CD4-positive, alpha-beta T cell treated with Interferon alpha-2 for 1 hour (primary cell): ENCODE data around the gene UNC119.
A peak's percentile ranks its signal among the peaks of the same experiment; 100 is the strongest.
"Not testable (repeated sequence)": the region's sequence is repeated elsewhere in the genome, so short reads cannot be mapped to it uniquely, and the experiment has no call there.

Experiments used
- DNase-seq, 2 donors: peaks; one replicate each; pipeline ENCODE4 v3.0.0-alpha.2; 2020 to 2022

Gene UNC119

DNA sequence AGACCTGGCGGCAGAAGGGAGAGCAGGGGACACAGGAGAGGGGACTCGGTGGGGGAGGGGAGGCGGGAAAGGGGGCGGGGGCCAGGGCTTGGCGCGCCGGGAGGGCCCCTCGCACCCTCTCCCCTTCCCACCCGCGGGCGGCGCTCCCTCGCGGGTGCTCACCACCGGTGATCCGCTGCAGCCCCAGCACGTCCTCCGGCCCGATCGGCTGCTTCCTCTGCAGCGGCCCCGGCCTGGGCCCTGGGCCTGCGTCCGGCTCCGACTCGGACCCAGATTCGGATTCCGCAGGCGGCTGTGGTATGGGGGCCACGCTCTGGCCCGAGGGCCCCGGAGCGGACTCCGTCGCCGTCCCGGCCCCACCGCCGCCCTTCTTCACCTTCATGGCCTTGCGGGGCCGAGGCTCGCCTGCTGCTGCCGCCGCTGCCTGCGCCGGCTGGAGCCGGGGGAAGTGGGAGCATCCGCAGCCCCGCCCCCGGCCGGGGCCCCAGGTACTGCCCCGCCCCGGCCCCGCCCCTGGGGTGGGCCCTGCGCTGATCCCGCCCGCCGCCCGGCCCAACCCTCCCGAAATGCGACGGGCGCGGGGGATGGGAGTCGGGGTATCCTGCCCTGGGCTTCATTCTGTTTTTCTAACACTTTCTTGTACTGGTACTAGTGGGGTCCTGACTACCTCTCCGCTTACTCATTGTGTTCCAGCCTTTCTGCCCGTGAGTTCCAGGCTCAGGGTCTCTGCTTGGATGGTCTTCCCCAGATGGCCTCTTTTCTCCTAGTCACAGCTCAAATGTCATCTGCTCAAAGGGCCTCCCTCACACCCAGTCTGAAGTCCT is at the start of gene UNC119:
Gene UNC119 (minus strand): TSS at position 449 of the 824 bp plus-strand sequence. CDS start 67 bp downstream, at position 382.
- DNase-seq: peak; percentile 70 to 82

DNA sequence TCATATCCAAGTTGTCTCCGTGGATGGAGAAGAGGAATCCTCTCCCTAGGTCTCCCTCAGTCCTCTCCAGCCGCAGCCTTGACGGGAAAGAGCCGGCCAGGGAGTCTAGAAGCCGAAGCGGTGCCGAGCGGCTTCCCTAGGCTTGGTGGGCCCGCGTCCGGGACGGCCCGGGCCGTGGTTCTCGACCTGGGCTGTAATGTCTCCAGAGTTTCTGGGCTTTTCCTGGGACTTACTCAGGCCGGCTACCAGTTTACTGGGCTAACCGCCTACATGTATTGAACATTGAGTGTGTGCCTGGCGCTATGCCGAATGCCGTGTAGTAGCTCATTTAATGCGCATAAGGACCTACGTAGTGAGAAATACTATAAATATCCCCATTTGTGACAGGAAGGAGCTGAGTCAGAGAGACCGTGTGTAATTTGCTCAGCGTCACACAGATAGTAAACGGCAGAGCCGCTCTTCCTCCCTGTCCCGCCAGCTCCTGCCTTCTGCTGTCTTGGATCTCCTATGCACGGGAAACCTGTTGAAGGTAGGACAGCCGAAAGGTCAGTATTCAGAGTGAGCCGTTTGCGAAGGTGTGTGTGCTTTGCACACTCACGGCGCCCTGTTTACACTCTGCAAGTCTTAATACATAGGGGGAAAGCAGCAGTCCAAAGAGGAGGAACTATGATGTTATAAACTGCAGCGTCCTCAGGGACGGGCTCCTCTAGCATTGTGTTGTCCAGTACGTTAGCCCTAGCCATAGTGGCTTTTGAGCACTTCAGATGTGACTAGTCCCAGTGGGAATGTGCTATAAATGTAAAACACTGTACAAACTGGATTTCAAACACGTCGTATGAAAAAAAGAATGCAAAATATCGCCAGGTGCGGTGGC is 47.1 kb upstream of the UNC119 start:
- peak; percentile 57 to 72 for DNase-seq

DNA sequence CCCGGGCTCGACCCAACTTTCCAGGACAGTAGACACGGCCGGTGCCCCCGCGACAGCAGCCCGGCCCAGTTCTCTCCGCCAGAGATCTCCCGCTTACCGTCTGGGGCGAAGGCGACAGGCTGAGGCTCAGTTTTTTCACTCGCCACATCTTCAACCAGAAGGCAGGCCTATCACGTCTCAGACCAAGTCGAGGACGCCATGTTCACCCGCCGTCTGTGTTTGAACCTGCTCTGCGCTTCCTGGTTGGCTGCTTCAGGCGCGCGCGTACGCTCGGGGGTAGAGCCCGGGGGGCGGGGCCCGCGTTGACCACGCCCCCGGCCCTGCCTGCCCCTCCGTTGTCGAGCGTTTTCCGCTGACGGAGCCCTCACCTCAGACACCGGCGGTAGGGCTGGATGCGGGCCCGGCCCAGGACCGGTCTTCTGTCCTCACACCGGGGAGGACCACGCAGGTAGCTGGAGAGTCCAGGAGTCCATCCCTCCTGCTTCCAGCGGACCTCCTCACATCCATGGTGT is 46.4 kb upstream of the UNC119 start, which contains the start of gene SPAG5:
Gene SPAG5 (minus strand): TSS at position 227 of the 512 bp plus-strand sequence. CDS start 79 bp downstream, at position 148.
- peak; percentile 94 to 96 for DNase-seq

DNA sequence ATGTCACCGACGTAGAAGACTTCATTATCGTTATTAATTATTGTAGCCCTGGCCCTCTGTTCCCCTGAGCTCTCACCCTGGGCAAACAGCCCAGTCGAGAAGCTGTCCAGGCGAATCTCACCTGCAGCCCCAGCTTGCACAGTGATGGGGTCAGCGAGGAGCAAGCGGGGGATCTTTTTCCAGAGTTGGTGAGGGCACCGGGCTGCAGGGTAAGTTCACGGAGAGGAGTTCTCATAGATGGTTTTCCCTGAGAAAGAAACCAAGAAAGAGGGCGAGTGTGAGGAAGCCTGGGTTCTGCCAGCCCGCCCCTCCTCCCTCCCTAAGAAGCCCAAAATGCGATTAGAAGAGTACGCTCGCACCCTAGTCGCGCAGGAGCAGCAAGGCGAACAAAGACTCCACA is 46.0 kb upstream of the UNC119 start:
- DNase-seq: no peak

DNA sequence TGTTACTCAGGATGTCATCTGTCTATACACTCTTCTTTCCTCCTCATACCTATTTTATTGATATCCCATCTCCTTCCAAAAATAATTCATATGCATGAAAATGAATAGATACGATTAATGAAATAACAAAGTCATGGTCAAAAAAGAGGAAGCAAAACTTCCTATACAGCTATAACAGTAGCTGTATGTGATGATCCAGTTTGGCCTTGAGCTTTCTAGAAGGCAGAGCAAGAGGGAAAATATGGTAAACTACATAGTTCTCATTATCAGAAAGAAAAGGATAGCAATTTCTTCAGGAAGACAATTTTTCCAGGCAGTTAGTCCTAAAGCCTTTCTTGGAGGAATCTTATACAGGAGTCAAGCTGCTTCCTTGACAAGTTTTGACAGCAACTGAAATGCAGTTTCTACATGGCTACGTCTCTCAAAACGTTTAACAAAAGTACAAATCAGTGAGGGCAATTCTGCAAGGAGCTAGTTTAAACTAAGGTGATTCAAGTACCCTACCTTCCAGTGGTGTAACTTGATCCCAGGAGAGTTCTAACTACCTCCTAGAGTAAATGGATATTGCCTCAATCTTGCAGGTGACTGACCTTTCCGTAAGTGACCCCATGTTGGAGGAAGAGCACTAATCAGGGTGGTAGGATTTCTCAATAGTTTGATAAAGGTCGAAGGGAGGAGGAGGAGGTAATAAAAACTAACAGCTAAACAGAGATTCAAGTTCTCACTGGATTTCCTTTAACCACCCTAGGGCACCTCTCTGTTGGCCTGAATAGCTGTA is 45.4 kb upstream of the UNC119 start:
- no peak for DNase-seq

DNA sequence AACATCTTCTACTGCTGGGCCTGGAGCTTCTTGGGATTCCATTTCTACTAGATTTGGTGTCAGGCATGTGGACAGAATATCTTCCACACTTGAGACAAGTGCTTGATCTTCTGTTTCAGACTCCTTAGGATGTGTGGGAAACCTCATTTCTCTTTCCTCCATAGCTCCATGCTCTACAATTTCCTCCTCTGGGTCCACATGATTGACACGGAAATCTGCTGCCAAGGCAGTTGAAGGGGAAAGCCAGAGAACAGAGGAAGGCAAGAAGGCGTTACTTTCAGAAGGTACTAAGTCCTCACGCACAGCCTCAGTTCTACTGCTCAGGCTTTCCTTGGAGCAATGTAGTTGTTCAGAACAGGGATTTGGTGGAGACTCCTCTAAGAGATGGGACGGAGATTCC is 39.8 kb upstream of the UNC119 start:
- no peak for DNase-seq

DNA sequence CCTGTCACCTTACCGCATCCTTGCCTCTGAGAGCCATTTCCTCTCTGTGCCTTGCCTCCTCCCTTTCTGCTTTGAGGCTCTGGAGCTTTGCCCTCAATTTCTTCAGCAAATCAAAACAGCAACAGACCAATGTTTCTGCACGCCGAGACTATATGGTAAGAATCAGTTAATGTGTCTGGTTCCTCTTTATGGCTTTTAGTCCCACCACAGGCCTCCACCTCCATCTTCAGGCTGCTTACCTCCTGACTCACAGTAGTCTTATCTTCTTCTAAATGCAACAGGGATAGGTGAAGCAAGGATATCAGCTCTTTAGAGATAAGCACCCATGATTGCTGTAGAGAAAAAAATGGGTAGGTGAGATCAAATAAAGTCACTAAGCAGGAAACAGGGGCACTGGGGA is 33.4 kb upstream of the UNC119 start:
- no peak for DNase-seq

DNA sequence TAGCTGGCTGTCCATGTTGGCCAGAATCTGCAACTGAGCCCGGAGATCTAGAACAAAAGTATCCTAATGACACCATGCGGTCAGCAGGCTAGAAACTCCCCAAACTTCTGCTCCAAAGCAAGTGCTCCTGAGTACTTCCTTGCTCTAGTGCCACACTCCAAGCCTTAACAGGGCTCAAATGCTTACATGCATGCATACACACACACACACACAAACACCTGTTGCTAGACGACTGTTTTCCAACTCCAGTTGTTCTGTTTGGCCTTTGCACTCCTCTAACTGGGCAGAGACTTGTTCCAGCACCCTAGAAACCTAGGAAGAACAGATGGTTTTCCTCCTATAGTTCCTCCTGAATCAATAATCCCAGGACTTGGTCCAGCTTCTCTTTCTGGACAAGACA is 32.0 kb upstream of the UNC119 start:
- DNase-seq: no peak

DNA sequence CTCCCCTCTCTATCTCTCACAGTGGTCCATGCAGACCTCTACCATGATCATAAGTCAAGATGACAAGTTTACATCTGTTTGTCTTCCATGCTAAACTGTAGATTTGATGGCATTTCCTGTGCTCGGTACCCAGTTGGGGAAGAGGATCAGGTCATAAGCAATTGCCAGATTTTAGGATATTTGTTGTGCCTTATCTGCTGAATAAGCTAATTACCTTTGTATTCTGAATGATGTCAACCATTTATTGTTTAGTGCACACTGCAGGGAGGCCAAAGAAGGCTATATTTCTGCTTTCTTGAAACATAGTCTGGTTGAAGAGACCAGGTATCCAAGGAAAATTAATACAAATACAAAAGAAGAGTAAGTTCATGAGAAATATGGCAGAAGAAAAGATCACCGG is 30.1 kb upstream of the UNC119 start:
- no peak for DNase-seq

DNA sequence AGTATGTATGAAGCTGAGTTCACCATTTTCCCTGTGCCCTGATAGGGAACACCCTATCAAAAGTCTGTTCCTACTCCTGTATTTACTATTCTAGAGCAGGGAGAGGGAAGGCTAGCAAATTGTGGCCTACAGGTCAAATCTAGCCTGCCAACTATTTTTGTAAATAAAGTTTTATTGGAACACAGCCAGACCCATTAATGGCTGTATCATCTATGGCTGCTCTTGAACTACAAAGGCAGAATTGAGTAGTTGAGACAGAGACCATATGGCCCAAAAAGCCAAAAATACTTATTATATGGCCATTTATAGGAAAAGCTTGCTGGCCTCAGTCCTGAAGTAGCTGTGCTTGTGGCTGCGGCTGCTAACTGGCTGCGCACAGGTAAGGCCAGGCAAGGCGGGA is 28.5 kb upstream of the UNC119 start:
- DNase-seq: no peak

DNA sequence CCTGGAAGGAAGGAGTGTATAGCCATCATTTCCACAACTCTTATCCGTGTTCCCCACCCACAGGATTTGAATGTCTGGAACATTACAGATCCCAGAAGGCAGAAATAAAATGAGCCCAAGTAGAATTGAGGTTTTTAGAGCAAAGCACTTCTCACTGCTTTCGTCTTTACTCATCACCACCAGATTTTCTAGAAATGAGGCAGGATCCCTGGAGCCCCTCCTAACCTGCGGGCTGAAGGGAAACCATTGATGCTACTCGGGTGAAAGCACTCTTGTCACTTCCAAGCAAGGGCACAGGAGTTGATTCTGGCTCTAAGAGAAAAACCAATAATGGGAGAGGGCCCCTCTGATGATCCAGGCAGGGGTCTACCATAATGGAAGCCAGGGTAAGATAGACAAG is 27.1 kb upstream of the UNC119 start:
- no peak for DNase-seq

DNA sequence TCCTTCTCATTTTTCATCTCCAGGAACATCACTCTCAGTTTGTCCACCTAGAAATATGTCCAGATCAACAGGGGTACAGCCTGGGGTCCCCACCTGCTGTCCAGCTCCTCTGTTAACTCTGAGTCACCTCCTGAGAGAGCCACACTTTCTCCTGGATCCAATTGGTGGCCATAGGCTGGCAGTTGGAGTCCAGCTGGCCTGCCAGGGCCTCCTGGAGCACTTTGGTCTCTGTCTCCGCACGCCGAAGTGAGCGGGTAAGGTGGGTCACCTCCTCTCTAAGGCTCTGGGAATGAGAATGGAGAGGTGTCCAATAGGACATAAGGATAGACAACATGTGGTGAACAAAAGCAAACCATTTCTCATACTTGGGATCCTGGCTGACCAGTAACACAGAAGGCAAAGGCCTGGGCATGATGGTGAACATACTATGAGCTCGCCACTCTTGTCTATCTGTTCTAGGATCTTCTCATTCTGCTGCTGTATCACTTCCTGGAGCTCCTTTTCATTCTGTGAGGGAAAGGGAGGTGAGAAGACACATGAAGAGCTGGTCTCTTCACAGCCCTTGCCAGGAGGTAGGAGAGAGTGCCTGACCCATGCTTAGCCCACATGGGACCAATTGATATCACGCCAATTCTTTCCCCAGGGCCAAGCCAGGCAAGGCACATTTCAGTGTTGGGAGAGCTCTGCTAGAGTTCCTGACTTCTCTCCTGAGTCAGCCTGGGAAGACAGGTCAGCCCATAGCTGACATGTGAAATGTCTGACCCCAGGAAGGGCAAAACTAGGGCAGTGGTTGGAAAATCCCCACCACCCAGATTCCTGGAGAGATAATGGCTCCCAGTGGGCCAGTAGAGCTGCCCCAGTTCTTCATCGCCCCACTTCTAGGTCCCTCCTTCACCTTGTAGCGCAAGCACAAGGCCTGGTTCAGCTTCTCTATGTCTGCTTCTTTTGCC is 26.1 kb upstream of the UNC119 start:
- DNase-seq: no peak

DNA sequence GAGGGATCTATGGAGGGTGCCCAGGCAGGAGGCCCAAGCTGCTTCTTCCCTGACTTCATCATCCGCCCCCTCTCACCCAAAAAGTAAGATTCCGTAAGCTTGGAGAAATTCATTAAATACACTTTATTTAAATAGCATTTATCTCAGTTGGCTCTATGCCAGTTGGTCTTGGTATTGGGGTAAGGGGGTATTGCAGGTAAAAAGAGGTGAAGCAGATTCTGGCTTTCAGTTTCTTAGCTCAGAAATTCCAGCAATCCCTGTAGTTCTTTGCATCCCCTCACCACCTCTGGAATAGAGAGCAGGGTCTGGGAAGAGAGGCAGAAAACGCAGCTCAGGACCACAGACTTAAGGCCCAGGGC is 25.0 kb upstream of the UNC119 start:
- DNase-seq: no peak

DNA sequence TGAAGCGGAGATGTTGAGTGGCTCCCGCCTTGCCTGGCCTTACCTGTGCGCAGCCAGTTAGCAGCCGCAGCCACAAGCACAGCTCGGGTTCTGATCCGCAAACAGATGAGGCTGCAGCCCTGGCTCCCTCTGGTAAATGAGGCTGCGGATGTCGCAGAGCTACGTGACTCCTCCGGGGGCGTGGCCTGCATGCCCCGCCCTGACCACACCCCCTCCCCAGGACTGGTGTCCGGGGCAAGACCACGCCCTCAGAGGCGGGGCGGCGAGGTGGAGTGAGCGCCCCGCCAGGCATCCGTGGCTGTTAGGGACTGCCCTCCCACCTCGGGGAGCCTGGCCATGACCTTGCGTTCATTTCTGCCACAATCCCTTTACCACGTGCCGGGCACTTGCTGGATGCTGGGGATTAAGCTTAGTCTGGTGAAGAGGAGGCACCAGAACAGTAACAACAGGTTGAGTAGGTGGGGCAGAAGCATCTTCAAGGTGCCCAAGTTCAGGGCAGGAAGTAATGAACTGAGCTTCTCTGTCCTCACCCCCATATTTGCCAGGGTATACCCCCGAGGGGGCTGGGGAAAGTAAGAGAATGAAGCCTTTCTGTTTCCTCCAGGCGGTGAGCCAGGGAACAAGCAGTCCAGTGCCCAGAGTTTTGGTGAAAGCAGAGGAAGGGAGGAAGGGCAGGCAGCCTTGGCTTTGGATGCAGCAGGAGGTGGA is 24.5 kb upstream of the UNC119 start, which contains the start of gene ALDOC:
Gene ALDOC (minus strand): TSS at position 138 of the 708 bp plus-strand sequence. CDS start 1,363 bp downstream, outside the sequence.
- DNase-seq: peak; percentile 98

DNA sequence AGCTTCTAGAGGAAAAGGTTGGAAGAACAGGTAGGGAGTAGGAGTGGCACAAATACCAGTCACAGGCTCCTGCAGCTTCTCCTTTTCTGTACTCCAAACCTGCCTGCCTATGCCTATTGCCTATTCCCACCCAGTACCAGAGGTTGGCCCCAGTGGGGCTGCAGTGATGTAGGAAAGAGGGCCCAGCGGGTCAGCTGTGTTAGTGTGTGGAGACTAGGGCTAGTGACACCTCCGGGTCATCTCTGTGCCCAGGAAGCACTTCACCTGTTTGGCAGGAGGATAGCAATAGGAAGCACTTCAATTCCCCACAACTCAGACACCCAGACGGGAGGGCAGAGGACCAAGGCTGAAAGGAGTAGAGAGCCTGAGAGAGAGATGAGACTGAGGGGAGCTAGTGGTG is 23.6 kb upstream of the UNC119 start:
- DNase-seq: not testable (repeated sequence)

DNA sequence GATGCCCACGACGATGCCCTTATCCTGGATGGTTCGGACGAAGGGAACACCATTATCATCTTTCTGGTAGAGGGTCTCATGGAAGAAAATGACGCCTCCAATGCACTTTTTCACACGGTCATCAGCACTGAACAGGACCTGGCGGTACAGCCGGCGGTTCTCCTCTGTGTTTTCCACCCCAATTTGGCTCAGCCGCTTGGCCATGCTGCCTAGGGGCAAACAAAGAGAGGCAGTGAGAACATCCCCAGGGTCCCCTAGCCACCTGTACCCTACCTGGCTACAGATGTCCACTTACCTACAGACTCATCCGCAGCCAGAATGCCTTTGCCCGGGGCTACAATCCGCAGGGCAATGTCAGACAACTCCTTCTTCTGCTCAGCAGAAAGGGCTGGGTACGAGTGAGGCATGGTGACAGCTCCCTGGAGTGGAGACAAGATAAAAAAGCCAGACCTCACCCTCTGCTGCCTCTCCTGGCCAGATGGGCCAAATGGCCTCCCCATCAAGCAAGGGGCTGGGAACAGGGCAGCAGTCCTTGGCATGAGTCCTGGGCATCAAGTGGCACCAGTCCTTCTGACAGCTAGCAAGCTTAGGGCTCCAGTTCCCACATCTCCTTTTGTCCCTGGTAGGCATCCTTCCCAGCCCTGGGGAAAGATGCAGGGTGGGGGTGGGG is 22.8 kb upstream of the UNC119 start:
- DNase-seq: no peak

DNA sequence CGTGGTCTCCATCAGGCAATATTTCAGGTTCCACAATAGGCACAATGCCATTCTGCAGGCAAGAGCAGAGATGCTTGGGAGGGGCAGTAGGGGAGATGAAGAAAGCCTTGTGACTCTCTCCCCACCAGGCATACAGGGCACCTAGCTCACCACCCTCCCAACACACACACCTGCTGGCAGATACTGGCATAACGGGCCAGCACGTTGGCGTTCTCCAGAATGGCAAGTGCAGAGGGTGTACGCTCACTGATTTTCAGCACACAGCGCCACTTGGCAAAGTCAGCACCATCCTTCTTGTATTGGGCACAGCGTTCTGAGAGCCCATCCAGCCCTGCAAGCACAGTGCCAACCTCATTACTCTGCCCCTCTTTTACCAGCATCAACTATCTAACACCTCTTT is 22.1 kb upstream of the UNC119 start:
- DNase-seq: peak in 1 of 2 donors; percentile 38

DNA sequence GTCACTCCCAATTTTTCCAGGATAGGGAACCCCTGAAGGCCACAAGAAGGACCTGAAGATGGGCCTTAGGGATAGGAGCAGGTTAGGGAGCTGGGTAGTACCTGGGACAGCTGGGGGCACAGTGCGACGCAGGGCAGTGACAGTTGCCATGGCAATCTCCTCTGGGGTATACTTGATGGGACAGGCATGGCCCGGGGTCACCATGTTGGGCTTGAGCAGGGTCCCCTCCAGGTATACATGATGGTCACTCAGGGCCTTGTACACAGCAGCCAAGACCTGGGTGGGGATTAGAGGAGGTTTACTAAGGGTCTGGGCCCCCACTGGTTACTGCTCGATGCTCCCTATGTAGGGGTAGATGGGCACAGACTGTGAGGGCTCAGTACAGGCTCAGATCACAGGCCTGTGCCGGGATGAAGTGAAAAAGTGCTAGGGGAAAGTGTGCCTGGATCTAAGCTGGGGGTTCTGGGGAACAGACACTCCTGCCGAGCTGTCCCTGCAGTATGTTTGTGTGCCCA is 21.6 kb upstream of the UNC119 start:
- no peak for DNase-seq

DNA sequence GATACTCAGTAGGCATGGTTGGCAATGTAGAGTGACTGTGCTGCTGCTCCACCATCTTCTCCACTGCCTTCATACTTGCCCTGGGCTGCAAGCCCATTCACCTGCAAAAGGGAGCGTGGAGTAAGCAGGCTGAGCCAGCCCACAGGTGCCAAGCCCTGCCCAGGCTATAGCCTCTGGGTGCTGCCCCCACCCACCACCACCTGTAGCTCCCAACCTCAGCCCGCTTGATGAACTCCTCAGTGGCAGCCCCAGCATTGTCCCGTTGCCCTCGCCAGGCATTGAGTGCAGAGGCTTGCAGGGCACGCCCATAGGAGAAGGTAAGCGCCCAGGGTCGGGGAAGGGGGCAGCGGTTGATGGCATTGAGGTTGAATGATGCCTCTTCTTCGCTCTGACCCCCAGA is 21.1 kb upstream of the UNC119 start:
- DNase-seq: no peak

DNA sequence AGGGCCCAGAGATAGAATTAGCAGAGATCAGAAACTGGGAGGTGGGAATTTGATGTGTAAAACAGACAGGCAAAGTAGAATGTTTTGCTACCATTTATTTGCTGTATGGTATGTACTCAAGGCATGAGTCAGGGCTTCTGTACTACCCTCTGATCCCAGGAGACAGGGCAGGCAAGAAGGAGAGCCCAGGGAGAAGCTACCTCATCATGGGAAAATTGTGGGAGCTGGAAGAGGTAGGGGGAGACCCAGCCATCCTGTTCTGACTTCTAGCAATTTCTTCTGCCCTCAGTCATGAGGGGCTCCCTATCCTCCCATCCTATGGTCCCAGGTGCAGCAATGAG is 20.6 kb upstream of the UNC119 start:
- DNase-seq: no peak
